ENCODE data around the gene GALNT7. TPM values are rescaled to one million over a fixed set of nuclear protein-coding genes. Genes with fewer than 3 reads are reported as not detected.

The GALNT7 gene
- polyA plus RNA-seq, 1 of the 3 experiments (the other 2 are of a cell fraction) = 14.8 TPM

DNA sequence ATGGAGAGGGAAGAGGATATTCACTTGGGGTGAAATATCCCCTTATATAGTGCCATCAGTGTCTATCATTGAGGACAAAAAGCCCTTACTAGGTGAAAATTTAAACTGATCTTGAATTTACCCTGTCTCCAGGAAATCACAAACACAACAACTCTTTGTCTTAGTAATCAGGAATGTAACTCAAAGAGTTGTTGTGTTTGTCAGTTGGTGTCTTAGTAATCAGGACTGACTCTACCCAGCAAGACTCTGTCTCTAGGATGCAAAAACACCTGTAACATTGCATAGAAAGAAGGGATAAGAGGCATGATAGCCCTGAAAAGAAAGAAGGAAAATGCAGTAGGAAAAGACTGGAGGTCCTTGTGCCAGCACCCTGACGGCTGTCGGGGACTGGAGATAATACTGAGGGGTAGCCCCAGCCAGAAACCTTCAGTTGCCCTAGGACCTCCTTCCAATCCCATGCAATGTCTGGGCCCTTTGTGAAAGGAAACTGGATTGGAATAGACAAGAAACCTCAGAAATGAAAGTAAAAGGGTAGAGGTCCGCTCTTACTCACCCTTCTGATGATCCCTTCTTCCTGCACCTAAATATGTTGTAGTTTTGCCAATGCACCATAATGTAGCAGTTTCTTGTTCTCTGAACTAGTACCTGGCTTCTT is 120.2 kb downstream of the GALNT7 start:
- Histone ChIP-seq H3K27ac (ENCODE audit: low read depth in 2 of 2, low read length in 1 of 2) (no peak overlapping the region), H3K9ac (no peak overlapping the region), H3K9me3 (peaks cover 13% of the 10 kb centered on the region), H3K4me3 (ENCODE audit: low read depth in 2 of 2, low read length in 1 of 2) (no peak overlapping the region), H3K9me2 (no peaks in the 10 kb centered on the region; the same call in 1 of the 2 replicates), H3F3A (replicated peaks; ENCODE audit: insufficient read depth) (no peaks in the 10 kb centered on the region), H2AFZ (ENCODE audit: low read depth) (no peak overlapping the region), H3K4me2 (no peak overlapping the region), H3K79me2 (ENCODE audit: insufficient read depth) (no peaks in the 10 kb centered on the region; the same call in 1 of the 2 replicates), H3K27me3 (ENCODE audit: insufficient read depth) (no peaks in the 10 kb centered on the region), H4K20me1 (ENCODE audit: insufficient read depth) (no peaks in the 10 kb centered on the region), H3K4me1 (ENCODE audit: control insufficient read depth in 1 of 2, insufficient read depth in 2 of 2, low read depth in 1 of 2, low read length in 1 of 2) (peaks cover 0 to 5% of the 10 kb centered on the region in 2 experiments; a peak in 1 of 4 replicates), H3K36me3 (replicated peaks in 1 of 2; ENCODE audit: control insufficient read depth in 1 of 2, insufficient read depth in 2 of 2, low read length in 1 of 2) (peaks cover 0 to 3% of the 10 kb centered on the region in 2 experiments)
- CTCF ChIA-PET = interaction anchor here (1.3 to 5.8 kb wide), 4 partner anchors 12 to 275 kb away, joined by 3 to 44 read pairs (median 6); no protein-coding TSS in a partner anchor
- no peak for TF ChIP-seq EZH2phosphoT487 (IDR thresholded peaks at IDR 0.05; ENCODE audit: borderline replicate concordance, low read depth)
- no peak for TF ChIP-seq FOXM1 (IDR thresholded peaks at IDR 0.05; ENCODE audit: low read depth)
- no peak for TF ChIP-seq MXI1 (IDR thresholded peaks at IDR 0.05; ENCODE audit: low read depth, low read length)
- 98% methylated on average over 3 of the region's 3 CpGs for WGBS (ENCODE audit: low lambda C conversion rate)
- DNase-seq = no peak
- POLR2A ChIA-PET = no interaction called here

DNA sequence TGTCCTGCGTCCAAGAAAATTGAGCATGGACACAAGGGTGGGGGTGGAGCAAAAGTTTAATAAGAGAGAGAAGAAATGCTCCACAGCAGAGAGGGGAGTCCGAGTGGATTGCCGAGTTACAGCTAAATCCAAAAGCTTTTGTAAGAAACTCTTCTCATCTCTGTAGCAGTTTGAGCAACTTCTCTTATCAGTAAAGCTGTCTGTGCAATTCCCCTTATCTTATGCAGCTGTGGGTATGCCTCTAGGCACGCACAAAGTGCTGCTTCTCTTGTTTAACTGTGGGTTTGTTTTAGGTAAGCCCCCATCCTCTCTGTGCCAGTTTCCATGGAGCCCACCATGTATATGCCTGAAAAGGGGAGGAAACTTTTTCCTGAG is 120.7 kb downstream of the GALNT7 start:
- Histone ChIP-seq H3K4me2 (no peak overlapping the region), H3K4me3 (ENCODE audit: low read depth in 2 of 2, low read length in 1 of 2) (no peak overlapping the region)
- TF ChIP-seq GATA2 (CRISPR knock-in tag; IDR thresholded peaks at IDR 0.05) (0 out of 2 replicates have a peak, but pooled peaks have one; percentile 20), FOXM1 (IDR thresholded peaks at IDR 0.05; ENCODE audit: low read depth) (no peak), NRF1 (IDR thresholded peaks at IDR 0.05; ENCODE audit: low read depth, low read length) (no peak)
- TF ChIP-seq, protein P1, sequence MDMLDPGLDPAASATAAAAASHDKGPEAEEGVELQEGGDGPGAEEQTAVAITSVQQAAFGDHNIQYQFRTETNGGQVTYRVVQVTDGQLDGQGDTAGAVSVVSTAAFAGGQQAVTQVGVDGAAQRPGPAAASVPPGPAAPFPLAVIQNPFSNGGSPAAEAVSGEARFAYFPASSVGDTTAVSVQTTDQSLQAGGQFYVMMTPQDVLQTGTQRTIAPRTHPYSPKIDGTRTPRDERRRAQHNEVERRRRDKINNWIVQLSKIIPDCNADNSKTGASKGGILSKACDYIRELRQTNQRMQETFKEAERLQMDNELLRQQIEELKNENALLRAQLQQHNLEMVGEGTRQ (IDR thresholded peaks at IDR 0.05; ENCODE audit: borderline replicate concordance, low read depth, low read length) = no peak
- TF ChIP-seq, protein P2, sequence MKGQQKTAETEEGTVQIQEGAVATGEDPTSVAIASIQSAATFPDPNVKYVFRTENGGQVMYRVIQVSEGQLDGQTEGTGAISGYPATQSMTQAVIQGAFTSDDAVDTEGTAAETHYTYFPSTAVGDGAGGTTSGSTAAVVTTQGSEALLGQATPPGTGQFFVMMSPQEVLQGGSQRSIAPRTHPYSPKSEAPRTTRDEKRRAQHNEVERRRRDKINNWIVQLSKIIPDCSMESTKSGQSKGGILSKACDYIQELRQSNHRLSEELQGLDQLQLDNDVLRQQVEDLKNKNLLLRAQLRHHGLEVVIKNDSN (IDR thresholded peaks at IDR 0.05; ENCODE audit: borderline replicate concordance, low read depth) = no peak
- TF ChIP-seq, protein P3, sequence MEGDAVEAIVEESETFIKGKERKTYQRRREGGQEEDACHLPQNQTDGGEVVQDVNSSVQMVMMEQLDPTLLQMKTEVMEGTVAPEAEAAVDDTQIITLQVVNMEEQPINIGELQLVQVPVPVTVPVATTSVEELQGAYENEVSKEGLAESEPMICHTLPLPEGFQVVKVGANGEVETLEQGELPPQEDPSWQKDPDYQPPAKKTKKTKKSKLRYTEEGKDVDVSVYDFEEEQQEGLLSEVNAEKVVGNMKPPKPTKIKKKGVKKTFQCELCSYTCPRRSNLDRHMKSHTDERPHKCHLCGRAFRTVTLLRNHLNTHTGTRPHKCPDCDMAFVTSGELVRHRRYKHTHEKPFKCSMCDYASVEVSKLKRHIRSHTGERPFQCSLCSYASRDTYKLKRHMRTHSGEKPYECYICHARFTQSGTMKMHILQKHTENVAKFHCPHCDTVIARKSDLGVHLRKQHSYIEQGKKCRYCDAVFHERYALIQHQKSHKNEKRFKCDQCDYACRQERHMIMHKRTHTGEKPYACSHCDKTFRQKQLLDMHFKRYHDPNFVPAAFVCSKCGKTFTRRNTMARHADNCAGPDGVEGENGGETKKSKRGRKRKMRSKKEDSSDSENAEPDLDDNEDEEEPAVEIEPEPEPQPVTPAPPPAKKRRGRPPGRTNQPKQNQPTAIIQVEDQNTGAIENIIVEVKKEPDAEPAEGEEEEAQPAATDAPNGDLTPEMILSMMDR (IDR thresholded peaks at IDR 0.05) = no peak
- TF ChIP-seq, protein P4, sequence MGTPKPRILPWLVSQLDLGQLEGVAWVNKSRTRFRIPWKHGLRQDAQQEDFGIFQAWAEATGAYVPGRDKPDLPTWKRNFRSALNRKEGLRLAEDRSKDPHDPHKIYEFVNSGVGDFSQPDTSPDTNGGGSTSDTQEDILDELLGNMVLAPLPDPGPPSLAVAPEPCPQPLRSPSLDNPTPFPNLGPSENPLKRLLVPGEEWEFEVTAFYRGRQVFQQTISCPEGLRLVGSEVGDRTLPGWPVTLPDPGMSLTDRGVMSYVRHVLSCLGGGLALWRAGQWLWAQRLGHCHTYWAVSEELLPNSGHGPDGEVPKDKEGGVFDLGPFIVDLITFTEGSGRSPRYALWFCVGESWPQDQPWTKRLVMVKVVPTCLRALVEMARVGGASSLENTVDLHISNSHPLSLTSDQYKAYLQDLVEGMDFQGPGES (IDR thresholded peaks at IDR 0.05; ENCODE audit: low read depth, low read length) = no peak

More for the DNA sequence above, 120.7 kb downstream of the GALNT7 start:
- Histone ChIP-seq H3K9me3 (peaks cover 8% of the 10 kb centered on the region), H3F3A (replicated peaks; ENCODE audit: insufficient read depth) (peaks cover 1% of the 10 kb centered on the region), H3K36me3 (replicated peaks in 1 of 2; ENCODE audit: control insufficient read depth in 1 of 2, insufficient read depth in 2 of 2, low read length in 1 of 2) (peaks cover 0 to 3% of the 10 kb centered on the region in 2 experiments), H2AFZ (ENCODE audit: low read depth) (no peak overlapping the region), H4K20me1 (ENCODE audit: insufficient read depth) (no peaks in the 10 kb centered on the region), H3K27ac (ENCODE audit: low read depth in 2 of 2, low read length in 1 of 2) (no peak overlapping the region), H3K79me2 (ENCODE audit: insufficient read depth) (no peaks in the 10 kb centered on the region; the same call in 1 of the 2 replicates), H3K4me1 (ENCODE audit: control insufficient read depth in 1 of 2, insufficient read depth in 2 of 2, low read depth in 1 of 2, low read length in 1 of 2) (peaks cover 0 to 5% of the 10 kb centered on the region in 2 experiments; a peak in 1 of 4 replicates), H3K9me2 (no peaks in the 10 kb centered on the region), H3K9ac (no peak overlapping the region), H3K27me3 (ENCODE audit: insufficient read depth) (no peaks in the 10 kb centered on the region)
- WGBS (ENCODE audit: low lambda C conversion rate) = 85% methylated on average over 4 of the region's 4 CpGs
- POLR2A ChIA-PET = no interaction called here
- CTCF ChIA-PET = interaction anchor here (0.9 to 5.8 kb wide), 4 partner anchors 12 to 276 kb away, joined by 3 to 44 read pairs (median 4); no protein-coding TSS in a partner anchor
- no peak for DNase-seq
